ENCODE data around the gene NPM3.

DNA sequence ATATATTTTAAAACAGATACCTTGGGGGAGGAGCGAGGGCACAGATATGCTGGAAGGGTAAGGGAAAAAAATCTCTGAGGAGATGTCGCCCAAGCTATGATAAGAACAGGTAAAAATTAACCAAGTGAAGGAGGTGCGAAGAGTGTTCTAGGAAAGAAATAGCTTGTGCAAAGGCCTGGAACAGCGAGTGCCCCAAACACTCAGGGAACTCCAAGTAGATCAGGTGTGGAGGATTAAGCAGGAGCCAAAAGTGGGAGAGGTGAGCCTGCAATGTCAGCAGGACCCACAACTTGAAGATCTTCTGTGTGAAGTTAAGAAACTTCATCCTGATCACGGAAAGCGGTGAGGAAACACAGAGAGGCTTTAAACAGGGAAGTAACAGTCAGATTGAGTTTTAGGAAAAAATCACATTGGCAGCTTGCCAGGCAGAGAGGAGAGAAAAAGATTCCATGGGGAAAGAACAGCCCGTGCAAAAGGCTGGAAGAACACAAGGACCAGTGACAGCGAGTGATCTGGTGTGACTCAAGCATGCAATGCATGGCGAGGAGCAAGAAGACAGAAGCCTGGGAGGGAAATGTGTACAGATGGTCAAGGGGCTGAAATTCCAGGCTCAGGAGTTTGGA lies 38.1 kb downstream of the NPM3 start:
- TF ChIP-seq EZH2 (IDR thresholded peaks at IDR 0.05) (no peak), POLR2AphosphoS5 (IDR thresholded peaks at IDR 0.05; ENCODE audit: borderline replicate concordance, low read depth, low read length) (no peak)
